ENCODE measurements around the gene EFEMP2. TPM values are rescaled to one million over a fixed set of nuclear protein-coding genes. Genes with fewer than 3 reads are reported as not detected.

EFEMP2 gene
- polyA plus RNA-seq: 0.31 and 1.8 TPM in 2 replicates

GRCh38 chr11:65872586-65873317, at the start of gene EFEMP2:
TSS of gene EFEMP2 (minus strand) at chr11:65872800. CDS start at chr11:65872354, 446 bp downstream.

GRCh38 chr11:65919141-65919572, 46.6 kb upstream of the EFEMP2 start, which contains the start of gene DRAP1:
TSS of gene DRAP1 (plus strand) at chr11:65919426. CDS start at chr11:65919502, 76 bp downstream.

GRCh38 chr11:65918211-65919140, 45.9 kb upstream of the EFEMP2 start, which contains the start of gene C11orf68:
TSS of gene C11orf68 (minus strand) at chr11:65919062. CDS start at chr11:65919031, 31 bp downstream.

GRCh38 chr11:65900125-65900898, 27.7 kb upstream of the EFEMP2 start, which contains the start of gene FOSL1:
TSS of gene FOSL1 (minus strand) at chr11:65900388. CDS start at chr11:65900339, 49 bp downstream.

GRCh38 chr11:65890324-65891218, 18.0 kb upstream of the EFEMP2 start, which contains the start of gene CCDC85B:
TSS of gene CCDC85B (plus strand) at chr11:65890673. CDS start at chr11:65890784, 111 bp downstream.

GRCh38 chr11:65888163-65888814, 15.7 kb upstream of the EFEMP2 start, which contains the start of gene FIBP:
TSS of gene FIBP (minus strand) at chr11:65888471. CDS start at chr11:65888418, 53 bp downstream.

GRCh38 chr11:65879617-65880016, 7.0 kb upstream of the EFEMP2 start, which contains the start of gene CTSW:
TSS of gene CTSW (plus strand) at chr11:65879837. CDS start at chr11:65879855, 18 bp downstream.

GRCh38 chr11:65860278-65861164, 12.1 kb downstream of the EFEMP2 start, which contains the start of gene MUS81:
TSS of gene MUS81 (plus strand) at chr11:65860433. CDS start at chr11:65860754, 321 bp downstream.

GRCh38 chr11:65857853-65858680, 14.5 kb downstream of the EFEMP2 start, which contains the start of gene CFL1:
TSS of gene CFL1 (minus strand) at chr11:65858180. CDS start at chr11:65858099, 81 bp downstream.

GRCh38 chr11:65833297-65834030, 39.1 kb downstream of the EFEMP2 start, which contains the start of gene SNX32:
TSS of gene SNX32 (plus strand) at chr11:65833963. CDS start at chr11:65834066, 103 bp downstream.

Other genes starting within 250 kb of the EFEMP2 start
- gene SIPA1, start 234.7 kb downstream of the EFEMP2 start, polyA plus RNA-seq: not detected in 2 replicates
- 2.3 and 3.0 TPM in 2 replicates for gene RELA, start 209.9 kb downstream of the EFEMP2 start, polyA plus RNA-seq
- gene KAT5, start 160.5 kb downstream of the EFEMP2 start, polyA plus RNA-seq: 2.4 and 7.8 TPM in 2 replicates
- gene RNASEH2C, start 152.0 kb downstream of the EFEMP2 start, polyA plus RNA-seq: 6.6 and 13.0 TPM in 2 replicates
- 0.08 and 0.35 TPM in 2 replicates for gene AP5B1, start 91.8 kb downstream of the EFEMP2 start, polyA plus RNA-seq
- not detected in 2 replicates for gene OVOL1, start 85.7 kb downstream of the EFEMP2 start, polyA plus RNA-seq
- gene SNX32, start 38.8 kb downstream of the EFEMP2 start, polyA plus RNA-seq: 2.2 and 4.6 TPM in 2 replicates
- 185 and 274 TPM in 2 replicates for gene CFL1, start 14.6 kb downstream of the EFEMP2 start, polyA plus RNA-seq
- gene MUS81, start 12.4 kb downstream of the EFEMP2 start, polyA plus RNA-seq: 9.5 and 11.2 TPM in 2 replicates
- gene CTSW, start 7.0 kb upstream of the EFEMP2 start, polyA plus RNA-seq: not detected in 2 replicates
- 37.0 and 67.8 TPM in 2 replicates for gene FIBP, start 15.7 kb upstream of the EFEMP2 start, polyA plus RNA-seq
- 2.2 and 2.7 TPM in 2 replicates for gene CCDC85B, start 17.9 kb upstream of the EFEMP2 start, polyA plus RNA-seq
- gene FOSL1, start 27.6 kb upstream of the EFEMP2 start, polyA plus RNA-seq: not detected in 2 replicates
- 12.4 and 15.2 TPM in 2 replicates for gene C11orf68, start 46.3 kb upstream of the EFEMP2 start, polyA plus RNA-seq
- gene DRAP1, start 46.6 kb upstream of the EFEMP2 start, polyA plus RNA-seq: 32.5 and 40.9 TPM in 2 replicates
- gene TSGA10IP, start 72.7 kb upstream of the EFEMP2 start, polyA plus RNA-seq: 0.73 TPM in 1 of 2 replicates, not detected in the other
- gene SART1, start 88.9 kb upstream of the EFEMP2 start, polyA plus RNA-seq: 22.8 and 46.8 TPM in 2 replicates
- gene EIF1AD, start 129.4 kb upstream of the EFEMP2 start, polyA plus RNA-seq: 30.9 and 38.3 TPM in 2 replicates
- 356 and 424 TPM in 2 replicates for gene BANF1, start 129.7 kb upstream of the EFEMP2 start, polyA plus RNA-seq
- not detected in 2 replicates for gene CST6, start 139.2 kb upstream of the EFEMP2 start, polyA plus RNA-seq
- 0.59 TPM in 1 of 2 replicates, not detected in the other for gene CATSPER1, start 153.7 kb upstream of the EFEMP2 start, polyA plus RNA-seq
- gene GAL3ST3, start 176.4 kb upstream of the EFEMP2 start, polyA plus RNA-seq: 8.7 and 19.5 TPM in 2 replicates
- gene SF3B2, start 179.6 kb upstream of the EFEMP2 start, polyA plus RNA-seq: 63.3 and 67.3 TPM in 2 replicates
- gene PACS1, start 197.5 kb upstream of the EFEMP2 start, polyA plus RNA-seq: 1.0 and 2.4 TPM in 2 replicates

Data from Purkinje cell (primary cell).